Measurements from ENCODE around the gene NECTIN1.

Gene NECTIN1

GRCh38 chr11:119764108-119764868 is 35.3 kb upstream of the NECTIN1 start:
- Histone ChIP-seq H3K9ac (ENCODE audit: low read length) (no peak overlapping the region), H3K27ac (ENCODE audit: low read depth, low read length) (peak overlapping the region; percentile 44)

GRCh38 chr11:119763071-119763728 is 34.2 kb upstream of the NECTIN1 start:
- Histone ChIP-seq H3K27me3 (ENCODE audit: control insufficient read depth in 1 of 2, insufficient read depth in 2 of 2, low read length in 2 of 2) (no peaks in the 10 kb centered on the region), H3K9me3 (ENCODE audit: low read length) (no peaks in the 10 kb centered on the region), H3K27ac (ENCODE audit: low read depth, low read length) (no peak overlapping the region), H3K36me3 (ENCODE audit: insufficient read depth, low read length) (no peaks in the 10 kb centered on the region), H3K4me1 (ENCODE audit: insufficient read depth, low read length) (peaks cover 7% of the 10 kb centered on the region), H3K9ac (ENCODE audit: low read length) (no peak overlapping the region), H3K4me3 (ENCODE audit: low read depth in 1 of 2, low read length in 2 of 2) (no peak overlapping the region)

More at GRCh38 chr11:119764108-119764868, 35.3 kb upstream of the NECTIN1 start:
- no peaks in the 10 kb centered on the region for H3K9me3 ChIP-seq (ENCODE audit: low read length)
- no peaks in the 10 kb centered on the region for H3K36me3 ChIP-seq (ENCODE audit: insufficient read depth, low read length)
- no peaks in the 10 kb centered on the region for H3K27me3 ChIP-seq (ENCODE audit: control insufficient read depth in 1 of 2, insufficient read depth in 2 of 2, low read length in 2 of 2)
- H3K4me3 ChIP-seq (ENCODE audit: low read depth in 1 of 2, low read length in 2 of 2): no peak overlapping the region
- peaks cover 7% of the 10 kb centered on the region for H3K4me1 ChIP-seq (ENCODE audit: insufficient read depth, low read length)

GRCh38 chr11:119759747-119760412 is 30.9 kb upstream of the NECTIN1 start:
- no peaks in the 10 kb centered on the region for H3K36me3 ChIP-seq (ENCODE audit: insufficient read depth, low read length)
- H3K27me3 ChIP-seq (ENCODE audit: control insufficient read depth in 1 of 2, insufficient read depth in 2 of 2, low read length in 2 of 2): no peaks in the 10 kb centered on the region
- peaks cover 7% of the 10 kb centered on the region for H3K4me1 ChIP-seq (ENCODE audit: insufficient read depth, low read length)
- no peak overlapping the region for H3K27ac ChIP-seq (ENCODE audit: low read depth, low read length)
- no peaks in the 10 kb centered on the region for H3K9me3 ChIP-seq (ENCODE audit: low read length)
- H3K4me3 ChIP-seq (ENCODE audit: low read depth in 1 of 2, low read length in 2 of 2): no peak overlapping the region
- no peak overlapping the region for H3K9ac ChIP-seq (ENCODE audit: low read length)

- H3K27ac ChIP-seq (ENCODE audit: low read depth, low read length): no peak overlapping the region
- no peaks in the 10 kb centered on the region for H3K9me3 ChIP-seq (ENCODE audit: low read length)
- H3K9ac ChIP-seq (ENCODE audit: low read length): no peak overlapping the region
- H3K4me3 ChIP-seq (ENCODE audit: low read depth in 1 of 2, low read length in 2 of 2): no peak overlapping the region
- no peaks in the 10 kb centered on the region for H3K27me3 ChIP-seq (ENCODE audit: control insufficient read depth in 1 of 2, insufficient read depth in 2 of 2, low read length in 2 of 2)
- no peaks in the 10 kb centered on the region for H3K36me3 ChIP-seq (ENCODE audit: insufficient read depth, low read length)
- H3K4me1 ChIP-seq (ENCODE audit: insufficient read depth, low read length): peaks cover 3% of the 10 kb centered on the region
Measured at GRCh38 chr11:119759324-119759723, 30.3 kb upstream of the NECTIN1 start.

- H3K27me3 ChIP-seq (ENCODE audit: control insufficient read depth in 1 of 2, insufficient read depth in 2 of 2, low read length in 2 of 2): no peaks in the 10 kb centered on the region
- H3K4me3 ChIP-seq (ENCODE audit: low read depth in 1 of 2, low read length in 2 of 2): no peak overlapping the region
- H3K27ac ChIP-seq (ENCODE audit: low read depth, low read length): no peak overlapping the region
- no peaks in the 10 kb centered on the region for H3K4me1 ChIP-seq (ENCODE audit: insufficient read depth, low read length)
- H3K9me3 ChIP-seq (ENCODE audit: low read length): no peaks in the 10 kb centered on the region
- H3K9ac ChIP-seq (ENCODE audit: low read length): no peak overlapping the region
- H3K36me3 ChIP-seq (ENCODE audit: insufficient read depth, low read length): no peaks in the 10 kb centered on the region
Measured at GRCh38 chr11:119758291-119758690, 29.3 kb upstream of the NECTIN1 start.

- Histone ChIP-seq H3K4me1 (ENCODE audit: insufficient read depth, low read length) (no peaks in the 10 kb centered on the region), H3K27ac (ENCODE audit: low read depth, low read length) (no peak overlapping the region), H3K36me3 (ENCODE audit: insufficient read depth, low read length) (no peaks in the 10 kb centered on the region), H3K27me3 (ENCODE audit: control insufficient read depth in 1 of 2, insufficient read depth in 2 of 2, low read length in 2 of 2) (no peaks in the 10 kb centered on the region), H3K4me3 (ENCODE audit: low read depth in 1 of 2, low read length in 2 of 2) (no peak overlapping the region), H3K9ac (ENCODE audit: low read length) (no peak overlapping the region), H3K9me3 (ENCODE audit: low read length) (no peaks in the 10 kb centered on the region)
Measured at GRCh38 chr11:119757378-119757777, 28.4 kb upstream of the NECTIN1 start.

GRCh38 chr11:119756169-119756865 is 27.3 kb upstream of the NECTIN1 start:
- Histone ChIP-seq H3K9me3 (ENCODE audit: low read length) (no peaks in the 10 kb centered on the region), H3K4me3 (ENCODE audit: low read depth in 1 of 2, low read length in 2 of 2) (no peak overlapping the region), H3K27ac (ENCODE audit: low read depth, low read length) (no peak overlapping the region), H3K4me1 (ENCODE audit: insufficient read depth, low read length) (no peaks in the 10 kb centered on the region), H3K9ac (ENCODE audit: low read length) (no peak overlapping the region), H3K36me3 (ENCODE audit: insufficient read depth, low read length) (no peaks in the 10 kb centered on the region), H3K27me3 (ENCODE audit: control insufficient read depth in 1 of 2, insufficient read depth in 2 of 2, low read length in 2 of 2) (no peaks in the 10 kb centered on the region)

- H3K9ac ChIP-seq (ENCODE audit: low read length): no peak overlapping the region
- H3K4me1 ChIP-seq (ENCODE audit: insufficient read depth, low read length): no peaks in the 10 kb centered on the region
- H3K36me3 ChIP-seq (ENCODE audit: insufficient read depth, low read length): no peaks in the 10 kb centered on the region
- no peaks in the 10 kb centered on the region for H3K27me3 ChIP-seq (ENCODE audit: control insufficient read depth in 1 of 2, insufficient read depth in 2 of 2, low read length in 2 of 2)
- H3K9me3 ChIP-seq (ENCODE audit: low read length): no peaks in the 10 kb centered on the region
- H3K27ac ChIP-seq (ENCODE audit: low read depth, low read length): no peak overlapping the region
- no peak overlapping the region for H3K4me3 ChIP-seq (ENCODE audit: low read depth in 1 of 2, low read length in 2 of 2)
Measured at GRCh38 chr11:119755356-119756071, 26.5 kb upstream of the NECTIN1 start.

- Histone ChIP-seq H3K4me1 (ENCODE audit: insufficient read depth, low read length) (no peaks in the 10 kb centered on the region), H3K9ac (ENCODE audit: low read length) (no peak overlapping the region), H3K27me3 (ENCODE audit: control insufficient read depth in 1 of 2, insufficient read depth in 2 of 2, low read length in 2 of 2) (peaks cover 0 to 4% of the 10 kb centered on the region in 2 donors), H3K36me3 (ENCODE audit: insufficient read depth, low read length) (no peaks in the 10 kb centered on the region), H3K9me3 (ENCODE audit: low read length) (no peaks in the 10 kb centered on the region), H3K27ac (ENCODE audit: low read depth, low read length) (no peak overlapping the region), H3K4me3 (ENCODE audit: low read depth in 1 of 2, low read length in 2 of 2) (no peak overlapping the region)
Measured at GRCh38 chr11:119754656-119755355, 25.8 kb upstream of the NECTIN1 start.

GRCh38 chr11:119754199-119754598 is 25.2 kb upstream of the NECTIN1 start:
- Histone ChIP-seq H3K36me3 (ENCODE audit: insufficient read depth, low read length) (no peaks in the 10 kb centered on the region), H3K9ac (ENCODE audit: low read length) (no peak overlapping the region), H3K27me3 (ENCODE audit: control insufficient read depth in 1 of 2, insufficient read depth in 2 of 2, low read length in 2 of 2) (peaks cover 0 to 6% of the 10 kb centered on the region in 2 donors), H3K27ac (ENCODE audit: low read depth, low read length) (no peak overlapping the region), H3K9me3 (ENCODE audit: low read length) (no peaks in the 10 kb centered on the region), H3K4me1 (ENCODE audit: insufficient read depth, low read length) (no peaks in the 10 kb centered on the region), H3K4me3 (ENCODE audit: low read depth in 1 of 2, low read length in 2 of 2) (no peak overlapping the region)

Measured in muscle layer of colon (tissue), 2 donors.